ENCODE results near the gene TRUB2.
"Not testable (repeated sequence)": the region's sequence is repeated elsewhere in the genome, so short reads cannot be mapped to it uniquely, and the experiment has no call there.

Gene TRUB2

GRCh38 chr9:128340691-128341434, 18.6 kb upstream of the TRUB2 start:
- DNase-seq: no peak

GRCh38 chr9:128339761-128340690, 17.8 kb upstream of the TRUB2 start, which contains the start of gene SLC27A4:
Gene SLC27A4 (plus strand): TSS chr9:128340527. CDS start chr9:128343133, 2,606 bp downstream.
- peak; percentile 54 for DNase-seq

- DNase-seq: not testable (repeated sequence)
These were observed 16.8 kb upstream of the TRUB2 start for GRCh38 chr9:128338852-128339614.

- no peak for DNase-seq
These were observed 15.7 kb upstream of the TRUB2 start for GRCh38 chr9:128337936-128338335.

- no peak for DNase-seq
These were observed 13.7 kb upstream of the TRUB2 start for GRCh38 chr9:128335914-128336313.

GRCh38 chr9:128335161-128335560, 12.9 kb upstream of the TRUB2 start:
- DNase-seq: no peak

- no peak for DNase-seq
These were observed 11.2 kb upstream of the TRUB2 start for GRCh38 chr9:128333451-128333869.

GRCh38 chr9:128325629-128326028, 3.4 kb upstream of the TRUB2 start:
- no peak for DNase-seq

GRCh38 chr9:128324401-128324800, 2.2 kb upstream of the TRUB2 start:
- DNase-seq: no peak

GRCh38 chr9:128323791-128324190, 1.5 kb upstream of the TRUB2 start:
- no peak for DNase-seq

GRCh38 chr9:128323212-128323730, 1.0 kb upstream of the TRUB2 start:
- no peak for DNase-seq

GRCh38 chr9:128321879-128322403, 306 bp downstream of the TRUB2 start:
- no peak for DNase-seq

- DNase-seq: no peak
These were observed 904 bp downstream of the TRUB2 start for GRCh38 chr9:128321343-128321742.

GRCh38 chr9:128317629-128318028, 4.6 kb downstream of the TRUB2 start:
- no peak for DNase-seq

GRCh38 chr9:128316421-128316820, 5.8 kb downstream of the TRUB2 start:
- no peak for DNase-seq

- DNase-seq: no peak
These were observed 7.5 kb downstream of the TRUB2 start for GRCh38 chr9:128314697-128315096.

GRCh38 chr9:128310461-128310860, 11.8 kb downstream of the TRUB2 start:
- DNase-seq: no peak

- DNase-seq: no peak
These were observed 12.7 kb downstream of the TRUB2 start for GRCh38 chr9:128309551-128309950.

- DNase-seq: no peak
These were observed 17.3 kb downstream of the TRUB2 start for GRCh38 chr9:128304971-128305288.

GRCh38 chr9:128304136-128304970, 17.9 kb downstream of the TRUB2 start:
- no peak for DNase-seq

- DNase-seq: no peak
These were observed 23.4 kb downstream of the TRUB2 start for GRCh38 chr9:128298535-128299482.
